Activated T-cell treated with anti-CD3 and anti-CD28 coated beads for 4 hours (primary cell): ENCODE data around the gene HMGN1.

Experiments used
- DNase-seq: peaks from one replicate; pipeline ENCODE4 v3.0.0-alpha.2; 2020

The HMGN1 gene

DNA sequence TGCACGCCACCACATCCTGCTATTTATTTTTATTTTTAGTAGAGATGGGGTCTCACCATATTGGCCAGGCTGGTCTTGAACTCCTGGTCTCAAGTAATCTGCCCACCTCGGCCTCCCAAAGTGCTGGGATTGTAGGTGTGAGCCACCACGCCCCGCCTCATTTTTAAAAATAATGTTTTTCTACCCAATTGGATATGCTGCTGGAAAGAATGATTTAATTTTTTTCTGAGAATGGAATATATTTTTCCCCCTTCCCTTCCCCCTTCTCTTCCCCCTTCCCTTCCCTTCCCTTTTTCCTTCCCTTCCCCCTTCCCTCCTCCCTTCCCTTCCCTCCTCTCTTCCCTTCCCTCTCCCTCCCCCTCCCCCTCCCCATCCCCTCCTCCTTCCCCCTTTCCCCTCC lies 17.7 kb upstream of the HMGN1 start:
- no peak for DNase-seq

DNA sequence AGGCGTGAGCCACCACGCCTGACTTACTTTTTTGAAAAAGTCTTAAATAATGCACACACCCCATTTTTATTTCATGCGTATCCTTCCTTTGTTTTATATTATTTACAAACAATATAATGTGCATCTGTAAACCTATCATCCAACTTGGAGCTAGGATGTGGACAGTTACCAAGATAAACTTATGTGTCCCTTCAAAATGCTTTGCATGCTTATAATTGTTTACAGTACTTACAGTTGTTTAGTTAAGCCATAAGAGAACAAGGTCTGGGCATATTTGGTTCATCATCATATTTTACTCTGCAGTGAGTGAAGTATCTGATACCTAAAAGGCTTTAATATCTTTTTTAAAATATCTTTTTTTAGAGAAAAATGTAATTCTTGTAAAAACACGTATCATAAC lies 16.1 kb upstream of the HMGN1 start:
- no peak for DNase-seq

DNA sequence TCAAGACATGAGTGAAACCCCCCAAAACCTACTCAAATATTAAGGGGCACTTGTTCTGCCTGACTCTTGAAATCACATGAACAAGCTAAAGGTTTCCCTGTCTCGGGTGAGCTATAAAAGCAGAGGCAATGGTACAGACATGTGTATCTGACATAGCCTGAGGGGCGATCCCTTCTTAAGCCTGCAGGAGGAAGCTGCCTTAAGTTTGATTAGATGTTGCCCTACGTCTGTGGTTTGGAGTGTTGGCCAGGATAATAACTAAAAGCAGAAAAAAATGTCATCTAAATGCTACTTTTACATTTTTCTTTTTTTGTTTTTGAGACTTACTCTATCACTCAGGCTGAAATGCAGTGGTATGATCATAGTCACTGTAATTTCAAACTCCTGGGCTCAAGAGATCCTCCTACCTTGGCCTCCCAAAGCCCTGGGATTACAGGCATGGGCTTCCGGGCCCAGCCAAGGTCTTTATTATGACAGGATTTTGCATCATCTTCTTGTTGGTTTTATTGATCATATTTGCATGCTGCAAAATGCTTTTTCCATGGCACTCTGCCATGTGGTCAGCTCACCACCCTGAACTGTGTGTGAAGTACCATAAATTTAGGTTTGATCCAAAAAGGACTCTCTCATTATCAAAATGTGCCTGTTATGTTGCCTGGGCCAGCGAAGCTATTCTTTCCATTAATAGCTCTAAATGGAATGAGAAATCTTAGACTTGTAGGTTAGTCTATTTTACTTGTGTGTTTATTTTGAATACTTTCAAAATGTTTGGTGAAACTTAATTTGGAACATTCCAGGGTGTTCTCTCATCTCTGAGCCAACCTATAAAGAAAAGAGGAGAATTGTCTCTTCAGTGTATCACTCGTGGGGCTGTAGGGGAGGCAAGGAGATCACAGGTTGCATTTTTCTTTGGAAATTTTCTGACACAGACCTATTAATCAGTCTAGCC lies 15.0 kb upstream of the HMGN1 start:
- DNase-seq: no peak

DNA sequence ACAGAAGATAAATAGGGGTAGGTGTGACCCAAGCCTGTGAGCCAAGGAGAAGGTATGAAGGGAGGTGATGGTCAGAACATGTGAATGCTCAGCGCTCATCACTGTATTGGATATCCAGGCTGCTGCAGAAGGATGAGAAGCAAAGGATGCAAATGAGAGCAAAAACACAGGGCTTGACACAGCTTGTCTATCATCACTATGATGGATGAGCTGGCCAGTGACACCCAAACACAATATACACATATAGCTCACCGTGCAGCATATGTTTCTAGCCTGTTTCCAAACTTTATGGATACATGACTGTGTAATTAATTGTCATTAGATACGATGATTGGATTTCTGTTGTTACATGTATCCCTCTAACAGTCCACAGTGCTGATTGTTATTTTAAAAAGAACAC lies 13.8 kb upstream of the HMGN1 start:
- DNase-seq: no peak

DNA sequence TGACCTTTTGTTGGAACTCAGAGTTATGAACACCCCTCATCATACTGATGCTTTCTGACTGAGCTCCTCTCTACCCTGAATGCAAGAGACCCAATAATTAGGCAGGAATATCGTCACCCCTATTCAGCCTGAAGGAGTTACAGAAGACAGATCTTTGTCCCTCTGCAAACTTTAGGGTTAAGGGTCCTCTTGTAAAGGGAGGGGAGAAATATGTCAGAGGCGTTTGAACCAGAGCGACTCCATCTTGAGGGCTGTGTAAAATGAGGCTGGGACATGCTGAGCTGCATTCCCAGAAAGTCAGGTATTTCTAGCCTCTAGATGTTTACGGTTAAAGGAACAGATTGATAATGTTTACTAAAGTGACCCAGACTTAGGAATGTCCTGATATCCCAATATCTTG lies 10.5 kb upstream of the HMGN1 start:
- no peak for DNase-seq

DNA sequence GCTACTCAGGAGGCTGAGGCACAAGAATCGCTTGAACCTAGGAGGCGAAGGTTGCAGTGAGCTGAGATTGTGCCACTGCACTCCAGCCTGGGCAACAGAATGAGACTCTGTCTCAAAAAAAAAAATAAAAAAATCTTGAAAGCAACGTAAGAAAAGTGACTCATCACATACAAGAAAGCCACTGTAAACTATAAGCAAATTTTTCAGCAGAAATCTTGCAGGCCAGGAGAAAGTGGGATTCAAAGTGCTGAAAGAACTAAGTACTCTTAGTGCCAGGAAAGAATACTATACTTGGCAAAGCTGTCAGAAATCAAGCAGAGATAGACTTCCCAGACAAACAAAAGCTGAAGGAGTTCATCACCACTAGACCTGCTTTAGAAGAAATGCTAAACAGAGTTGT lies 4.4 kb upstream of the HMGN1 start:
- DNase-seq: no peak

DNA sequence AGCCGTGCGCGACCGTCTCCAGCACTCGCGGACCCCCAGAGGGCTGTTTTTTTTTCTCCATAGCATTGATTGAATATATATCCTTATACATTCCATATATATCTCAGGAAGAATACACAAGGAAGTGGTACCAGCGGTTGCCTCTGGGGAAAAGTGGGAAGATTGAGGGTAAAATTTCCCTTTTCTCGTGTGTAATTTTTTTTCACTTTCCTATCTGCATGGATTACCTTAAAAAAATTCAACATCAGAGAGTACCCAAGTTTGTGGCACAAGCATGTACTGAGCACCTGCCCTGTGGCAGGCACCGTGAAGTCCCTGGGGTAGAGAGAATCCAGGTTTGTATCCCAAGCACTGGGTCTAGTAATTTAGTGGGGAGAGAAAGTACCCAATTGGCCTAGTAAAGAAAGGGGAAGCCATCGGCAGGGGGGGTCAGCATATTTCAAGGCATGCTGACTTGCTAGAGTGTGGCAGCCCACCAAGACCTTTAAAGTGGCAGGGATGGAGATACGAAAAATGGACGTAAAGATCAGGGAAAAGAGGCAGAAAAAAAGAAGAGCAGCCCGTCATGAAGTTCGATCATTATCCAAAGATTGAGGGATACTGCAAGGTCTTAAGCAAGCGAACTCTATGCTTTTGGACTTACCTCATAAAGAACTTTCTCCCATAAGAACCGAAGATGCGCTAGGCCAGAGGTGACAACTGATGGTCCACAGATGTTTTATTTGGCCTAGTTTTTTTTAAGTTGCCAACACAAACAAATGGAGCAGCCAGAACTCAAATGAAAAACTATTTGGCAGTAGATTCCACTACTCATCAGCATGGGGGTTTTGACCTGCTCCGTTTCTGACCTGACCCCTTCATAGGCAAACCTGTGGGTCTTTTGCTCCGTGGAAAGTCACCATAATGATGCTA lies 1.5 kb upstream of the HMGN1 start:
- DNase-seq: no peak

DNA sequence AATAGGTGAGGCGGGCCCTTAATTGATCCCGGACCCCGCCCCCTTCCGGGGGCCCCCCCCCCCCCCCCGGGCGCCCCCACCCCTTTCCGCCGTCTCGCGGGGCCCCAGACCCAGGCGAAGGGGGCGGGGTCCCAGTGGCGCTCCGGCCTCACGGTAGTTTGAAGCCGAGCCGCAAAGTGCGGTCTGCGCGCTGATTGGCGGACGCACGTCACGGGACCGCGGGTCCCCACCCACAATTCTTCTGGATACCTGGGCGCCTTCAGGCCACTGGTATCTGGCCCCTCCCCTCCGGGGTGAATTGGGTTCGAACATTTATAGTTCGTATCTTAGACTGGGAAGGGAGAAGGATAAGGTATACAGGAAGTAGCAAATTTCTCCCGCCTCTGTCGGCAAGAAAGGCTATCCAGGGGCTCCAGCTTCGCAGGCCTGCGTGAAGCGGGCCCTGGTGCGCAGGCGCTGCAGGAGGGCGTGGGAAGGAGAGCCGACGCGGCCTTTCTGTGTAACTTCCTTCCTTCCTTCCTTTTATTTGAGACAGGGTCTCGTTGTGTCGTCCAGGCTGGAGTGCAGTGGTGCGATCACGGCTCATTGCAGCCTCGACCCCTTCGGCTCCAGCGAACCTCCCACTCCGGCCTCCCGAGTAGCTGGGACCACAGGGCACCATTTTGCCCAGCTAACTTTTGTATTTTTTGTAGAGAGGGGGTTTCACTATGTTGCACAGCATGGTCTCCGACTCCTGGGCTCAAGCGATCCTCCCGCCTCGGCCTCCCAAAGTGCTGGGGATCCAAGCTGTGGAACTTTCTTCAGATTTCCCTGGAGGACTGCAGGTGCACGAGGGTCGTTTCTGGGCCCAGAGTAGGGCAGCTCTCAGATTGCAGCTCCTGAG lies 564 bp upstream of the HMGN1 start:
- peak; percentile 95 for DNase-seq

DNA sequence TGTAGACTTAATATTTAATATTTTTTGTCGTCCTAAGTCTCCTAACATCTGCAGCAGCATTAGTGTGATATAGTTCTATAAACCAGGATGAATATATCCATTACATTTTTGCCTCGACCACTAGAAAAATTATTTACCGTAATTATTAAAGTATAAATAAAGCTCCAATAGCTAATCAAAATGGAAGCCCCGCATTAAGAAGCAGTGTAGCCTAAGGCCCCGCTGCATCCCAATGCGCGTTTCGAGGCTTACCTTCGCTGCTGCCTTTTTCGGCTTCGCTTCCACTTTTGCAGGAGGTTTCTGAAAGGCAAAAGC lies 891 bp downstream of the HMGN1 start:
- DNase-seq: no peak

DNA sequence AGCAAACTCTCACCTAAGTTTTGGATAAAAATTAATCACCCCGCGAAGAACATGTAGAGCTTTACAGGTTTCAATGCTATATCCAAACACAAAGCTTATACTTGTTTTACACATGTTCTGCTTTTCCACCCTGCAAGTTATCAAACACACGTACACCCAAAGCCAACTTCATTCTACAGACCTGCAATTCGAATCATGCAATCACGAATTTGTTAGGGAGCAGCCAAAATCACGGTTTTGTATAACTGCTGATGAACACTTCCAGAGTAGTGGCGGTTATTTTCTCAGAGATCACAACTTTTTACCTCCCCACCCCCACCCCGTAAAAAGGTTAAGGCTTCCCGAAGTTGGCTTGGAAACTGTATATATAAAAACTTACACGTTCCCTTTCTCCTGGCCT lies 1.4 kb downstream of the HMGN1 start:
- no peak for DNase-seq

DNA sequence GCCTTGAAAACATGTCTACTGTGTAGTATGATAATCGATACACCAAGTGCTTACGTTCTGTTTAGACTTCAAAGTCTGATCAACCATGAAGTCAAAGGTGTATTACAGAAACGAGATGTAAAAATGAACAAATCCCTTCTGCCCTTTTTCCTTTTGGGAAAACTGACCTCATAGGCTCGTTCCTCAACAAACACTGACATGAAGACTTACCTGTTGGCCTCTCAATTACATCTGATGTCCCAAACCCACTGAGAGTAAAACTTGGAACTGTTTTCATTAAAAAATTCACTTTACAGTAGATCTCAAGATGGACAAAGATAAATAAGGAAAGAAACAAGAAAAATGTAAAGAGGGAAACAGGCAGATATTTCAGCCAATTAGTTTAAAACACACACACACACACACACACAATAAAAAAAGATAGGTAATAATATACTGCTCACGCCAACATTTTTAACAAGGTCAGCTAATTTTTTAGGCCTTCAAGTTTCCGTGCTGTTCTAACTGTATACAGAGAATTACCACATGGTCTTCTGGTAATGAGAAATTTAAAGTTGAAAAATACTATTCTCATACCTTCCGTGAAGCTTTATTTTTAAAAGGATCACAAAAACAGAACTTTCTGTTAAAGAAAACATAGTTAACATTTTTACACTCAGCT lies 2.1 kb downstream of the HMGN1 start:
- no peak for DNase-seq

DNA sequence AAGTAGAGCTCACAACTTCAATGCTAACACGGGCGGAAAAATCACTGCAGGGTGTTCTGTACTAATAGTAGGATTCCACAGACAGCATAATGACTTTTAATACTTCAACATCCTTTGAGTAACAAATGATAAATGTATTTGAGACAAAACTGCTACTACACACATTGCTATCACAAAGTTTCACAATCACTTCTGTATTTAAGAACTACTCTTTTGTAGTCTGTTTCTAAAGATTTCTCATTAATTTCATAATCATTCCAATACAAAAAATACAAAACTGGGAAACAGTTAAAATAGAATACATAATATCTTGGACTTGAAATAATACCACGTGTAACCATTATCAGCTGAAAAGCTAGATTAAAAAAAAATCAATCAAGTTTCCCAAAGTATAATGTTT lies 2.7 kb downstream of the HMGN1 start:
- no peak for DNase-seq

DNA sequence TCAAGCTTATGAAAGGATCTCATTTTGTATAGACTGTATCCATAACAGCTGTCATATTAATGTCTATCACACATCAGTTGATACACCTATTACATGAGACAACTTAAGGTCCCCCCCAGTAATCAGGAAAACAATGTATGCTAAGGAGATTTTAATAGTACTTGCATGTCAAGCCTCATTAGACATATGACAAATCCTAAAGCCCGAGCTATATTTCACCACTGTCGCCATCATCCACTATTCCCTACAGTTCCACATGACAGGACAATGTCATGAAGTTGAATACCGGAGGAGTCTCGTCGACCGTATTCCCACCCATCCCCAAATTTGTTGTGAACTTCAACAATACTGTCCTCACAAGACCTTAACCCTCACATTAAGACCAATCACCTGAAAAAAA lies 3.4 kb downstream of the HMGN1 start:
- DNase-seq: no peak

DNA sequence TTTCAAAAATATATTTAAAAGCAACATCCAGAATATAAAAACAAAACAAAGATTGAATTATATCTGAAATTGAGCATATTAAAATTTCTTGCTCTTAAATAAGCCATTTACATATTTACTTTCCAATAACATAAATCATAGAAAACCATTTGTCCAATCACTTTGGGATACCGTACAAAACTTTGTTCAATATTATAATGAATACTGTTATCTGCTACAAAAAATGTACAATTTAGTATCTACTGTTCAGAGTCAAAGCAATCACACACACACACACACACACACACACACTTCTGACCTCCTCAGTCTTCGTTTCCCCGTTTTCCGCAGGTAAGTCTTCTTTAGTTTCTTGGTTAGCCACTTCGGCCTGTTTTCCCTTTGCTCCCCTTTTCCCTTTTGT lies 4.0 kb downstream of the HMGN1 start:
- DNase-seq: no peak

DNA sequence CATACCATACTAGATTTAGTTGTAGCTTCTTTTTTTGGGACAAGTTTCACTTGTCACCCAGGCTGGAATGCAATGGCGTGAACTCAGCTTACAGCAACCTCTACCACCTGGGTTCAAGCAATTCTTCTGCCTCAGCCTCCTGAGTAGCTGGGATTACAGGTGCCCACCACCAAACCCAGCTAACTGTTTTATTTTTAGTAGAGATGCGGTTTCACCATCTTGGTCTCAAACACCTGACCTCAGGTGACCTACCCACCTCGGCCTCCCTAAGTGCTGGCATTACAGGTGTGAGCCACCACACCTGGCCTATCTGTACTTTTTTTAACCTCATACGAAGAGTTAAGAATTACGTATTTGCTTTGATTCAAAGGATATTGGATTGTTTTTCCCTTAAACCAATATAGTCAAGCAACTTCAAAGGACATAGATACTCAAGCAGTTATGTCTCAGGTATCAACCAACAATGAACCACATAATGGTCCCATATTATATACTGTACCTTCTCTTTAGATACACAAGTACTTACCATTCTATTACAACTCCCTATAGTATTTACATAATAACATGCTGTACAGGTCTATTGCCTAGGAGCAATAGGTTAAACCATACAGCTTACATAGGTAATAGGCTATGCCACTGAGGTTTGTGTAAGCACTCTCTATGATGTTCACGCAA lies 7.5 kb downstream of the HMGN1 start:
- DNase-seq: no peak

DNA sequence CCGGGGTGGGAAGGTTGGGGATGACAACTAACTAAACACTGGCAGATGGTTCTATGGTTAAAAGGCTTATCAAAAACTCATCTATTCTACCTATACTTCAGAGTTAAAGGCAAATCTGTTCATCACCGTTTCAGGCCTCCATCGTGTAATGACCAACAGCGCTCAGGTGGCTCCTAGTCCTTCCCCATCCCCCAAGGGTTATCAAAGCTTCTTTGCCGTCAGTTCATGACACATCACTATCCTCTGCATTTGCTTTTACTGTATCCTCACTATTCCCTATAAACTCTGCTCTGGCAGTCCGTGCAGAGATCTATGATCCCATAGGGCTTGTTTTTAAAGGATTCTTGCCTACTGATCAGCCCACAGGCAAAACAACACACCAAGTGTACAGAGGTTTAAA lies 8.2 kb downstream of the HMGN1 start:
- no peak for DNase-seq

DNA sequence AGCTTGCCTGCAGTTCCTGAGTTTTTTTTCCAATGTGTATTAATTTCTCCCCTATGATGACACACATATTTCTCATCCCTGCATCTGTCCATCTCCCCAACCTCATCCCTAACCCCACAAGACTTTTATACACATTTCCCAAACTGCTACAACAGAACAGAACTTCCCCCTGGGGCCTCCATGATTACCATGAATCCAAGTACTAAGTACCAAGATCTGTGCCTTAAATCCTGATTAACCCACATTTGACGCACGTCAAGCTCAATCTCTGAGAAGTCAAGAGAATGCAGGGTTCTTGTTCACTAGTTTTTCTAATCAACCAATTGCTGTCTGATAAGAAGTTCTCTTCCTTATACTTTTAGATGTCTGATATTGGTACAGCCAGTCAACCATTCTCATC lies 9.7 kb downstream of the HMGN1 start:
- DNase-seq: no peak

DNA sequence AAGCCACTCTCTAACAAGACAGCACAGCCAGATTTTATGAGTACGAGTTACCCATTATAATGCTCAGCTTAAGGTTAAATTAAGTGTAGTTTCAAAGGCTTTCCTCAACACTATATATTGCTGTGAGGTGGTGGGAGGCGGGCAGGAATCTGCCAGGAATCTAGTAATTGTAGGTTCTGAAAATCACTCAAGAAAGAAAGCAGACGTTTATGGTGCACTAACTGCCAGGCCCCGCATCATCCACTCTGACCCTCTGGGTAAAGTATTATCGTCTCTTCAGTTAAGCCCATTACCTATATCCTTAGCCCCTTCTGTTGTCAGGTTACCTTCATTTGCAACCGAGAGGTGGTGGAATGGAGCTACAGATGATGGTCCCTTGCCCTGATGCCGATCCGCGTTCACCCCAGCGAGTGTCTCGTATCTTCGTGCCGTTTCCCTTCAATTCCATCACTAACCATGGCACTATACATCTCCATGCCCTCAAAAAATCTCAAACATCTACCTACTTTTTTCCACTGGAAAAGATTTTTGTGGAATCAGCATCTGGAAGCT lies 12.4 kb downstream of the HMGN1 start:
- no peak for DNase-seq

DNA sequence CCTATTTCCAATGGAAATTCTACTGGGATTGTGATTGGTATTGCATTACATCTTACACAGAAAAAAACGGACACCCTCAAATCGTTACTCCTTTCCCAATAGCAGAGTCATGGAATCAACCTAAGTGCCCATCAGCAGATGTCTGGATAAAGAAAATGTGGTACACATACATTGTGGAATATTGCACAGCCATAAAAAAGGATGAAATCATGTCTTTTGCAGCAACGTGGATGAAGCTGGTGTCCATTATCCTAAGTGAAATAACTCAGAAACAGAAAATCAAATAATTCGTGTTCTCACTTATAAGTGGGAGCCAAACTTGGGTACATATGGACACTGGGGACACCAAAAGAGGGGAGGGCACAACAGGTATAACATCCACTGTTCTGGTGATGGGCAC lies 14.3 kb downstream of the HMGN1 start:
- no peak for DNase-seq

DNA sequence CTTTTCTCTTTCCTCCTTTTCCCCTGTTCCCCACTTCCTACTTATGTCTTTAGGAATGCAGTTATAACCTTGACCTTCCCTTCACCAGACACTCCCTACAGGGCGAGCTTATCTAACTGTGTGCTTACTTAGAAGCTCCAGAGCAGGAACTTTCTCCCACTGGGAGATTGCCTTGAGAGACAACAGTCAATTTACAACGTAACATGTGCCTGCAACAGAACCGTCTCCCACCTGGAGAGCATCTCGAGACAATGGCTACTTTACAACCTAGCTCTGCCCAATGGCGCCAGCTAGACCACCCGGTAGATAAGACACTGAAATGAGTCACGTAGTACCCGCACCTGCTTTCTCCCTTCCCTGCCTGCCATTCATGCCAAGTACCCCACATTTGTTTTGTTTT lies 16.7 kb downstream of the HMGN1 start:
- no peak for DNase-seq

DNA sequence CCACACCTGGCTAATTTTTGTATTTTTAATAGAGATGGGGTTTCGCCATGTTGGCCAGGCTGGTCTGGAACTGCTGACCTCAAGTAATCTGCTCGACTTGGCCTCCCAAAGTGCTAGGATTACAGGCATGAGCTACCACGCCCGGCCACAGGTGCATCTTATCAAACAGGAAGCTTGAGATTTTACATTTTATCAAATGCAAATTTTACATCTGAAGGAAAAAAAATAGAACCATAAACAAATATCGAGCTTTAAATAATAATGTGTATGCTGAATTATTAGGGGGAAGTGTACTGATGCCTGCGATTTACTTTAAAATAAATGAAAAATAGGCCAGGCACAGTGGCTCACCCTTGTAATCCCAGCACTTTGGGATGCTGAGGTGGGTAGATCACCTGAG lies 18.9 kb downstream of the HMGN1 start:
- no peak for DNase-seq

DNA sequence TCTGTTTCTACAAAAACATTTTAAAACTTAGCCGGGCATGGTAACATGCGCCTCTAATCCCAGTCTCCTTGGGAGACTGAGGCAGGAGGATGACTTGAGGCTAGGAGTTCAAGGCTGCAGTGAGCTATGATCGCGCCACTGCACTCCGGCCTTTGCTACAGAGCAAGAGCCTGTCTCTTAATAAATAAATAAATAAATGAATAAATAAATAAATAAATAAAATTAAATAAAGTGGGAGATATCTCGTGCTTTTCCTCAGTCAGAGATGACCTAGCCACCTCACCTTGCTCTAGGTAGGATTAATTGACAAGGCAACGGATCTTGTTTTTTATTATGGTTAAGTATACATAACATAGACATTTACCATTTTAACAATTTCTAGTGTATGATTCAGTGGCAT lies 21.2 kb downstream of the HMGN1 start:
- no peak for DNase-seq
